SK-MEL-5 (cell line): ENCODE data around the gene PHPT1. TPM values are rescaled to one million over a fixed set of nuclear protein-coding genes. Genes with fewer than 3 reads are reported as not detected.

Experiments used
- DNase-seq: peaks from one replicate; pipeline ENCODE4 v3.0.0-alpha.2; 2016; ENCODE audit warnings: low read depth, low spot score
- in situ Hi-C: cut with HindIII; loops from 2 replicates; pipeline ENCODE4 v1.10.0; 2016; ENCODE audit warnings: low sequenced_read_pairs, high pct_unique_total_duplicates, low pct_unique_long_range_greater_than_20kb
- total RNA-seq: library from RNA; depleted of rRNA; stranded (reverse); fragments of >200 nt; shearing (Covaris generic); gene quantifications from 2 replicates; pipeline ENCODE4 v1.2.3, GENCODE V29; 2014

PHPT1 gene
- total RNA-seq, 1 experiment from 2014 or later = 101 TPM

DNA sequence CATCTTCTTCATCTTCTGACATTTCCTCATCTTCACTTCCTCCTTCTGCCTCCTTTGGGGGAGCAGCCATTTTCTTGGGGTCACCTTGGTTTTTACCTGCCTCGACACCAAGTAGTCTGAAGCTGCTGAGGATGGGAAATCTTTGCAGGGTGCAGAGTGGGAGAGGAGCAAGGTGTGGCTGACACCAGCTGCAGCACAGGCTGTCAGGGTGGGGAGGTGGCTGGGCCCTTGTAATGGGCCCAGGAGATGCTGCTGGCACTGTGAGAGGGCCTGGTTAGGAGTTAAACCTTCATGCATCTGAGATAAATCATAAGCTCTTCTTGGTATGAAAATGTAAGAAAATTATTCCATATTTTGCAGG, 33.8 kb upstream of the PHPT1 start:
- in situ Hi-C loops = loop anchor here (25.0 kb wide), 1 partner anchor 122 kb away; the partner anchor contains the start of genes C8G and FBXW5
- no peak for DNase-seq

- in situ Hi-C loops = loop anchor here (25.0 kb wide), 1 partner anchor 116 kb away; the partner anchor contains the start of genes C8G and FBXW5
- no peak for DNase-seq
These were observed 28.0 kb upstream of the PHPT1 start for GRCh38 chr9:136820971-136821825.

DNA sequence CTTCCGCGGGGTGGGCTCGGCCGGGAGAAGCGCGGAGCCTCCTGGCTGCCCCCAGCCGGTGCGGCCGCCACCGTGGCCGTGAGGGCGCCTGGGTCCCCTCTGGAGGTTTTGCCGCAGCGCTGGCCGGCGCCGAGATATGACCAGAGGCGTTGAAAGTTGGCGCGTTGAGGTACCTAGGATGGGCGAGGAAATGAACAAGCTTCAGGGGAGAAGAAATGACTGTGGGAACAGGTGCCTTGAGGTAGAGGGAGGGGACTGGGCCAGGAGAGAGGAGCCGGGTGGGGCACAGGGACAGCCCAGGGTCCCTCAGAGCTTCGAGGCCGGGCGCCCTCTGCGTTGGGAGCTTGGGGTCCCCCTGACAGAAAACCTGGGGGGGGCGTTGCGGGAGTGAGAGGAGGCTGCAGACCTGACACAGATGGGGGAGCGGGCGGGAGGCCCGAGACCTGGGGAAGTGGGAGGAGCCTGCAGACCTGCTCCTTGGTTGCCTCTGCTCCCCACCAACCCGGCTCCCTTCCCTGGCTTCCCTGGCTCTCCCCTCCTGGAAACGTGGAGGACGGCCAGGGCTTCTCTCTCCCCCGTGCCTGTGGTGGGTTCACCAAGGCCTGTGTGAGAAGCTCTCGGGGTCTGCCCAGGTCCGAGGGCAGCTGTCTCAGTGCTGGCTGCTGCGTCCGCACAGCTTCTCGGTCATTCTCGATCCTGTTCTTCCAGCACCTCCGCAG, 27.2 kb upstream of the PHPT1 start:
- no peak for DNase-seq
- in situ Hi-C loops = loop anchor here (25.0 kb wide), 1 partner anchor 115 kb away; the partner anchor contains the start of genes C8G and FBXW5

- DNase-seq = no peak
- in situ Hi-C loops = loop anchor here (25.0 kb wide), 1 partner anchor 114 kb away; the partner anchor contains the start of genes C8G and FBXW5
These were observed 25.8 kb upstream of the PHPT1 start for GRCh38 chr9:136823136-136824046.

- DNase-seq = no peak
- in situ Hi-C loops = loop anchor here (25.0 kb wide), 1 partner anchor 113 kb away; the partner anchor contains the start of genes C8G and FBXW5
These were observed 24.5 kb upstream of the PHPT1 start for GRCh38 chr9:136824496-136825225.

GRCh38 chr9:136825295-136826187, 23.7 kb upstream of the PHPT1 start:
- no peak for DNase-seq
- in situ Hi-C loops = no loop called here

- no peak for DNase-seq
- in situ Hi-C loops = no loop called here
These were observed 23.0 kb upstream of the PHPT1 start for GRCh38 chr9:136826188-136826541.

DNA sequence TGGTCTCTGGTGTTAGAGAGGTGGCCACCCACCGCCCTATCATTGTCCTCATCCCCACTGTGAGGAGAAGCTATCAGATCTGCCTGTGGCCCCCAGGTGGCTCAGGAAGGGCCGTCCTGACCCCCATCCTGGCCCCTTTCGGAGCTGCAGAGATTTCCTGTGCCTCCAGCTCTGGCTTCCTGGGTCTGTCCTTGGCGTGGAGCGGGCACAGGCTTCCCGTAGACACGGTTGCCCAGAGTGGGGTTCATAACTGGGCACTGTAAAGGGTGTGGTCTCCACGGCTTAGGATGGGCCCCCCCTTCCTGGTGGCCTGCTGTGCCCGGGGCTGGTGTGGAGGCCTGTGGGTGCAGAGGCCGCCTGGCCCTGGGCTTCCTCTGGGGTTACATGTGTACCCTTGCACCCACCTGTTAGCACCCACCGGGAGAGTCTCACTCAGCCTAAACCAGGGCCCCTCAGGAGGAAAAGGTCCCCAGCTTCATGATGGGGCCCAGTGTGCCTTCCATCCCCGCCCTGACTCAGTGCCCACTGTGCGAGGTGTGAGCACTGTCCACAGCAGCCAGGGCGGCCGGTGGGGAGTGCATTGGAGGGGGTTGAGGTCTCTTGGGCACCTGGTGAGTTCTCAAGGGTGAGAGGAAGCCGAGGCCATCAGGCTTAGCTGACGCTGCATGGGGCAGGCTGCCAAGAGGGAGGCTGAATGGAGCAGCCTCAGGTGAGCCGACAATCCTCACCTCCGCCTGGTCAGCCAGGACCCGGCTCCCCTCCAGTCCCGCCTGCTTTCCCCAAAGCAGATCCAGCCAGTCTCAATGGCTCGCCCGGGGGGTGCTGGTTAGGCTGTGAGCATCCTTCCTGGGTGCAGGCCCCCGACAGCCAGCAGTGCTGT, 22.3 kb upstream of the PHPT1 start:
- in situ Hi-C loops = no loop called here

DNA sequence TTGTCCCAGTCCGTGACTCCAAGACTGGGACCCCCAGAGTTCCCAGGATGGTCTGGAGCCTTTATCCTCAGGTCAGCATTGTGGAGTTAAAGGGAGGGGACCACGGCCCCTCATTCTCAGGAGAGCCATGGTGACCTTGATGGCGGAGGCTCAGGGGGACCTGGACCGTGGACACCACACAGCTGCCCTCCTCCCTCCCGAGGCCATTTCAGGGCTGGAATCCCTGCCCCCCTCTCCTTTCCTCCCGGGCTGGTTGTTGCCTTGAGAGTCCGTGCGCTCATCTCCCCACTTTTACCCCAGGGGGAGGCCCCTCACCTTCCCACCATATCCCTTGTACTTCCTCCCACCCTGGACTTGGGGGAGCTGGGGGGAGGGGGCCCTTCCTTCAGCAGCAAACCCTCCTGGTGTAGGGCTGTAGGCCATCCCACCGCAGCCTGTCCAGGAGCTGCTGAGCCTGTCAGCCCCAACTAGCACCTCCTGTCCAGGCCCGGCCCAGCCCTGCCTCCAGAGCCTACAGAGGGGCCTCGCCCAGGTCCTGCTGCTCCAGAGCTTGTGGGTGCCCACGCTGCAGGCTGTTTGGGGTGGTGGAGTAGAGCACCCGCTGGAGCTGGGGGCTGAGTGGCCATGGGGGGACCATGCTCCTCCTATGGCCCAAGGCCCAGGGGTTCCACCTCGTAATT, 21.3 kb upstream of the PHPT1 start:
- in situ Hi-C loops = no loop called here
- no peak for DNase-seq

More for the DNA sequence above, 22.3 kb upstream of the PHPT1 start:
- no peak for DNase-seq

GRCh38 chr9:136828474-136829140, 20.6 kb upstream of the PHPT1 start:
- in situ Hi-C loops = no loop called here
- DNase-seq = no peak

- DNase-seq = no peak
- in situ Hi-C loops = no loop called here
These were observed 19.8 kb upstream of the PHPT1 start for GRCh38 chr9:136829412-136829811.

- in situ Hi-C loops = no loop called here
- no peak for DNase-seq
These were observed 19.0 kb upstream of the PHPT1 start for GRCh38 chr9:136829981-136830885.

DNA sequence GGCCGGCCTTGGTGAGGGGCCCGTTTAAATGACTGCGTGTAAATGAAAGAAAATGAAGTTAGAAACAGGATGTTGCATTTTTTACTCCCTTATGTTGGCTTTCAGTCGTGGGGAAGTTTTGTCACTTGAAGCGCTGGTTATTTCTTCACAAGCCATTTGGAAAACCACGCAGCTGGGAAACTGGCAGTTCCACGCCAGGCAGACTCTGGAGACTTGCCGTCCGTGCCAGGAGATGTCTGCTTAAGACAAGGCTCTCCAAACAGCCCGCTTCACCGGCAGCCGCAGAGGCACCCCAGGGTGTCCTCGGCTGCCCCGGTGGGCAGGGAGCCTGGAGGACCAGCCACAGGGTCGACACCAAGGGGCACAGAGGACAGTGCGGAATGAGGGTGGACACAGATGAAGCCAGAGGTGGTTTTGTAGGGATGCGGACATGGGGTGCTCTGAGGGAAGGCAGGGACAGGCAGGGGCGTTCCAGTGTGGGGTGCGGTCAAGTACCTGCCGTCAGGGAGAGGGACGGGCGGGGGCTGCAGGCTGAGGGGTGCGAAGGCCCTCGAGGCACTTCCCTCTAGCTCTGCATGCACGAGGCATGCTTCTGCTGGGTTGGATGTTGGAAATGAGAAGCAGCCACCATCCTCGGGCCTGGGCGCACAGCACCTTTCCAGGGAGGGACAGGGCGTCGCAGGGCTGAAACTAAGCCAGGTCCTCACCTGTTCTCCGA, 18.0 kb upstream of the PHPT1 start:
- DNase-seq = no peak
- in situ Hi-C loops = no loop called here
